GM19438 (cell line): ENCODE results near the gene PPP3R2.

Experiments used
- ATAC-seq: cut with Tn5 transposase; IDR thresholded peaks from one replicate; pipeline ENCODE4 v1.9.1; 2021; ENCODE audit warnings: low read depth; ENCODE audit not compliant: unreplicated experiment

PPP3R2 gene, protein sequence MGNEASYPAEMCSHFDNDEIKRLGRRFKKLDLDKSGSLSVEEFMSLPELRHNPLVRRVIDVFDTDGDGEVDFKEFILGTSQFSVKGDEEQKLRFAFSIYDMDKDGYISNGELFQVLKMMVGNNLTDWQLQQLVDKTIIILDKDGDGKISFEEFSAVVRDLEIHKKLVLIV

DNA sequence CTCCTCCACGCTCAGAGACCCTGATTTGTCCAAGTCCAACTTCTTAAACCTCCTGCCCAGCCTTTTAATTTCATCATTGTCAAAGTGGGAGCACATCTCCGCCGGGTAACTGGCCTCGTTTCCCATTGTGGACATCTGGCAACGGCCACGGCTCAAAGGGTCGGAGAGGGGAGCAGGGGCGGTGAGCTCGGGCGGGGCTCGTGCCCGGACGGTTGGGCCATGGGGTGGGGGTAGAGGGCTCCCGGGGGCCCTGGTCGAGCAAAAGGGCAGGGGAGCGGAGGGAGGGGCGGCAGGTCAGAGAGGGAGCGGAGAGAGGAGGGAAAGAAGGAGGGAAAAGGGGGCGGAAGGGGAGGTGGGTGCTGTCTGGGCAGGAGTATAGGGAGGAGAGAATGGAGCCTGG, at the start of gene PPP3R2:
Gene PPP3R2, minus strand, starts transcription at position 174 of the 400 bp plus-strand sequence. Its CDS starts 48 bp downstream, at position 126.
- no peak for ATAC-seq

- ATAC-seq: no peak
These were observed 45.3 kb upstream of the PPP3R2 start for GRCh38 chr9:101639785-101640665.

GRCh38 chr9:101639311-101639710, 44.5 kb upstream of the PPP3R2 start:
- no peak for ATAC-seq

DNA sequence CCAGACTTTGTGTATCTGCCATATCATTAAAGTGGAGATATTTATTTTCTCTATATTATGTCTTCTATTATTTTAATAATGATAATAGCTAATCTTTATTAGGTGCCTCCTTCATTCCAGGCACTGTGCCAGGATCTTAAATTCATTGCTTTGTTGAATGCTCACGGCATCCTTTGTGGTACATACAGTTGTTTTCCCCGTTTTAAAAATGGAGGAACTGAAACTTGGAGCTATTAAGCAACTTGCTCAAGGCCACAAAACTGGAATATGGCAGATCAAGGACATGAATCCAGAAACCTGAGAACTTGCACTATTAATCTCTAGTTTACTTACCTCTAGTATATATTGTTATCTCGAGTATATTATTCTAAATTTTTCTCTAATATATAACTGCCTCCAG, 41.5 kb upstream of the PPP3R2 start:
- ATAC-seq: no peak

DNA sequence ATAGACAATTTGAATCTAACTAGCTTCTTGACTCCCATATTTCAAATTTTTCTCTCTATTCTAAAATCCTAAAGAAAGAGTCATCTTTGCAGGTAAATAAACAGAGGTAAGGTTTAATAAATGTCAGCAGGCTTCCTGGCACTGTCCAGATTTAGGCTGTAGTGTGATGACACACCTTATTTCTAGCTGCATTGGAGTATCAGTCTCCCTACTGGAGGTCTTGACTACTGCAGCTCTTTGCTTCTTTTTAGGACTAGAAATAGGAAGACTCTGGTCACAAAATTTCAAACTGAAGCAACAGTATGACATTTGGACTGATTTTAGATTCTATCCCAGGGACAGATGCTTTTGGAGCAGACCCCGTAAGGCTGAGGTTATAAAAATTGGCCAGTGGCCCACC, 40.7 kb upstream of the PPP3R2 start:
- ATAC-seq: no peak

DNA sequence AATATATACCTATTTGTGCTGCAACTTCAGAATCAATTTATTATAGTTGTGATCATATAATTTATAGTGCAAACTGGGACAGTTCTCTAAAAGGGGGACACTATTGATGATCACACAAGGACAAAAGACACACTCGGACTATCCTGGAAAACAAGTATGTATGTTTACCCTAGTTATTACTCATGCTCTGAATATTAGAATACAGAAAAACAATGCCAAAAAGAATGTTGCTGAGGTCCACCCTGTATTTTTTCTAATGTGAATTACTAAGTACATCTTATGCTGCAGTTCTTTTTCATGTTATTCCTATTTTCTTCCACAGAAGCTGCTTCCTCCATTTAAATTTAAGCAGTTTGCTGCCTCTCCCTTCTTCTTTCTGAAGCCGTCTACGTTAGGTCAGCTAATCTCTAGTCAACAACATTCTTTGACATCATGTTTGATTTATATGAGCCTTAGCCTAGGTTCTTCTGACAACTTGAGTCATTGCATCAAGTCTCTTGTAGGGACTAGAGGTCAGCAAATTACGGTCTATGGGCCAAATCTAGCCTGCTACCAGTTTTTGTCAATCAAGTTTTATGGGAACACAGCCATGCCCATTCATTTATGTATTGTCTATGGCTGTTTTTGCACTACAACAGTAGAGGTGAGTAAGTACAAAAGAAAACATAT, 40.1 kb upstream of the PPP3R2 start:
- no peak for ATAC-seq

DNA sequence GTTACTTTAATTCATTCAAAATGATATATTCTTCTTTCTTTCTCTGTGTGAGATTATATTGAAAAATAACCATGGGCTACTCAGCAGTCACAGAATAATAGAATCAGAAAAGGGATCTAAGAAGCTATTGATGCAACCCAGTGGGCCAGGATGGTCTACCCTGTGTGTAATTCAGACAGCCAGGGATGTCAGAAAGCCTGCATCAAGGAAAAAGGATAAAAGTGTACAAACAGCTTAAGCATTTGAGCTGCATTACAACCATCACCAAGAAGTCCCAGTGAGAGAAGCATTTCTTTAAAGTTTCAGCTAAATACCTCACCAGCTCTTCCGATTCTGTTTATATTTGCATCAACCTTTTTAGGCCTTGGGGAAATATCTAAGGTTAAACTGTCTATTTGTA, 37.8 kb upstream of the PPP3R2 start:
- ATAC-seq: no peak

DNA sequence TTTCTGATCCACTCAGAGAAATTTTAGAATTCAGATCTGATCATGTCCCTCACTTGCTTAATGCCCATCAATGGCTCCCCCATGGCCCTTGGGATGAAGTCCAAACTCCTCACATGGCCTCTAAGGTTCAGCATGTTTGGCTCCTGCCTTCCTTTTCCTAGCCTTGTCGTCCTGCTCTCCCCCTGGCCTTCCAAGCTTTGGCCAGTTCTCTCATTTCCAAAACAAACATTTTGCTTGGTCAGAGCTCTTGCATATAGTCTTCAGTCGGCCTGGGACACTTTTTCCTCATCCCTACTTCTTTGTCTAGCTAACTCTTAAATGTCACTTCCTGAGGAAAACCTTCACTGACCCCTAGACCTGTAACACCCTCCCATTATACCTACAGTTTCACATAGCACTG, 37.1 kb upstream of the PPP3R2 start:
- no peak for ATAC-seq

DNA sequence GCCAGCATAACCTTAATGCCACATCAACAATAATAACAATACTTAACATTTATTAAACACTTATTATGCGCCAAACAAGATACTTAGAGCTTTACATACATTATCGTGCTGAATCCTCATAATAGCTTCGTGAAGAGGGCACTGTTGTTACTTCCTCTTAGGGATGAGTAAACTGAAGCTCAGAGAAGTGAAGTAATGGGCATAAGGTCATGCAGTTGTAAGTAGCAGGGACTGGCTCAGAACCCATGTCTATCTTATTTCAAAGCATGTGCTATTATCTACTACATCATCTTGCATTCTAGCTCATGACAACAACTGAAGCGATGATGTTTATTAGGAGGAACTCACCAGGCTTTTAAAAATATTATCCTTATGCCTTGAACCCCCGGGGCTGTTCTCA, 34.9 kb upstream of the PPP3R2 start:
- no peak for ATAC-seq

DNA sequence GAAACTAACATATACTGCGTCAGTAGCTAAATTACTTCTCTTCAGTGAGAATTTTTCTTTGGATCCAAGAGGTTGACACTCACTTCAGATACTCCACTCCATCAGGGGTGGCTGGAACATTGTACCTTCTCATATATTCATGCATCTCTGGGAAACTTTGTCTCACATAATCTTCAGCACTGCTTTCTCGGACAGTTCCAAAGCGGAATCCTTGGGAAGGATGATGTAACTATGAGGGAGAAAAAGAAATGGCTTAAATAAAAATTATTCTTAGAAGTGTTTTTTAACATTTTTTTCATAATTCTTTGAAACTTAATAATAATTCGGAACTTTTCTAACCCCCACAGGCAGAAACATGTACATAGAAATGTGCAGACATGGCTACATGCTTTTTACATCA, 33.4 kb upstream of the PPP3R2 start:
- no peak for ATAC-seq

DNA sequence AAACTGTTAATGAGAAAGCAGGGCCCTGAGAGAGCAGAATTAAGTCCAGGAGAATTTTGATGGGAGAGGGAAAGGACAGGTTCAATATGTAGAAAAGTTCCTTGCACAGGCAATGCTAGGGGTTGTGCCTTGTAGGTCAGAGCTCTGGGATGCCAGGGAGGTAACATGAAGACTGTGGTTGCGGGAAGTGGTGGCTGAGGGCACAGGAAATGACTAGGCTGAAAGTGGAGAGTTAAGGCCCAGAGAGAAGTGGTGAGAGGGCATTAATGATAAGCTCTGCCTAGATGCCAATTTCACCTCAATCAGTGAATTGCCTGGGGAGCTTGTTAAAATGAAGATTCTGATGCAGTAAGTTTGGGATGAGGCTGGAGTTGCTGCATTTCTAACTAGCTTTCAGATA, 31.5 kb upstream of the PPP3R2 start:
- ATAC-seq: no peak

DNA sequence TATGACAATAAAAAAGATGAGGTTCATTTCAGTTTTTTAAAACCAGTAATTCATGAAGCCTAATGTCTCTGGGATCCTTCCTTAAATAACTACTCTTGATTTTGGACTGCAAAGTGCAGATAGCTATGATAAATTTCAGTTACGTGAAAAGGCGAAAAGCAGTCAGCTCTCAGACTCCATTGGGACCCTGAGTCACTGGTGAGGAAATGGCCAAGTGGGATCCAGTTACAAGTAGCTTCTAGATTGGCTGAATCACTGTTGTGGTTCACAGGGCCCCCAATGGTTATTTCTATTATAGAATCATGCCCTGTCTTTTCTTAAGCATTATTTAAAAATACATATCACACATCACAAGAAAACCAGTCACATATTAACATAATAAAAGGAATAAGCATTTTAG, 31.1 kb upstream of the PPP3R2 start:
- ATAC-seq: no peak

DNA sequence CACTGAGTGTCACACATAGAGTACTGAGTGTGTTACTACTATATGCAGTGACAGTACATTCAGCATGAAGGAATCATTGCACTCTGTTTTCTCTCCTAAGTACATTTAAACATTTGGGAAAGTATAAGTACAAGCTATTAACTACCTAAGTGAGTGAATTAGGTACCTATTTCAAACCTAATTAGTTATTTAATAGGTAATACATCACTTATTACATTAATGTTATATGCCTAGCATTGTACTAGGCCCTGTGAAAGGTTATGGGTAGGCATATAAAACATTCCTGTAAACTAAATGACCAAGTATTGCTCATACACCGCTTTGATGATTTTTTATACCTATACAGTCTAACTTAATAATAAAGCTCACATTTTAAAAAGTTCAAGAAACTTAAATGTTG, 25.7 kb upstream of the PPP3R2 start:
- peak; percentile 62 for ATAC-seq

DNA sequence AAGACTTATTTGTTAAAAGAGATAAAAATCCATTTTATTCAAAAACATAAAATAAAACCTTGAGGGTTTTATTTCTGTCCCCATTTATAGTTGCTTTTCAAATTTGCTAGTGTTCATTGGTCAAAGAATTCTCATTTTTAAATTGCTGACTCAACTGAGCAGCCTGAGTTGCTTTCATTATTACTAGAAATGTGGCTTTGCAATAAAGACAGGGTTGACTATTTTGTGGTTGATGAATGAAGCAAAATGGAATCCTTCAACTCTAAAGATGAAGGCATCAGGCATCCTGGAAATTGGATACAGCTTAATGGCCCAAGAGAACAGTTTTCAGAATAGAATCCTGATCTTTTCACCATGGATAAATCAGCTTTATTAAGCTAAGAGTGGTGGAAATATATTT, 23.9 kb upstream of the PPP3R2 start:
- ATAC-seq: no peak

DNA sequence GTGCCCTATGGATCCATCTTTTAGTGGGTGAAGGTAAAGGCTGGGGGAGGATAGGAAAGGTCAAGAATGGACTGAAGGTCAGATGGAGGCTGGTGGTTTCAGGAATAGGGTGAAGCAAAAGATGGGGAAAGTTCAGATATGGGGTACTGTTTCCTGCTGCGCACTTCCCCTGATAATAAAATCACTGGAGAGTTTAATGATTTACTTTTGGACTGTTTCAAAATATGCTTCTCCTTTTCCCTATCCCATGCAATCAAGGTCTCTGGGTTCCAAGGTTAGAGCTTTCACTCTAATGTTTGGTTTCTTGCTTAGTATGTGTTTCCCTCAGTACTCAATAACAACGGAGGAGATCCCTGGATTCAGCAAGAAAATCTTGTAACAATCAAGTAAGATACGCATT, 10.8 kb upstream of the PPP3R2 start:
- no peak for ATAC-seq

GRCh38 chr9:101604296-101604695, 9.5 kb upstream of the PPP3R2 start:
- ATAC-seq: no peak

- peak; percentile 57 for ATAC-seq
These were observed 7.4 kb upstream of the PPP3R2 start for GRCh38 chr9:101601904-101602765.

GRCh38 chr9:101593345-101593744, 1.4 kb downstream of the PPP3R2 start:
- no peak for ATAC-seq

- ATAC-seq: no peak
These were observed 2.0 kb downstream of the PPP3R2 start for GRCh38 chr9:101592788-101593187.

DNA sequence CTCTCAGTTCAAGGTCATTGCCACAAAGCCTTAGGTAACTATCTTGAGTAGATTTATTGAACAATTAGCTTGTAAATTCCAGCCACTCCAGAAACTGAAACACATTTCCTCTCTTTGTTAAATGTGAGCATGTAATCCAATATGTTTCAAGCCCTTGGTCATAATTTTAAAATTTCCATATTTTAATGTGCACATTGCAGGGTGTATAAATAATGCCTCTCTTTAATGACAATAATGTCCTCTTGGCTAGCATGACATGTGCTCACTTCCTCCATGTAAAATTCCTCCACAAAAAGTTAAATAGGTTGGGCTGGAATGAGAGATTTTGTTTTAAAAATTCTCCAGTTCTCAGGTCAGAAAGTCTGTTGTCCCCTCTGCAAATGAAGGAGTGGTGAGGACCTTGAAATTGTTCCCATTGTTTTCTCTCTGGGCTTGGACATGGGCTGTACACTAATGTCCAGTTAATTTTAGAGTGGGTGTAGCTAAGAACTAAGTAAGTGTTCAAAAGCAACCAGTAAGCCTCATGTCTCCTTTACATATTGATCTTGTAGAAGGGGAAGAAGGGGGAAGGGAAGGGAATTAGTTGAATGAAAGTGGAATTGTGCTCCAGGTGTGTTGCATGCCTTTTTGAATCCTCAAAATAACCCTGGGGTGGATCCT, 2.9 kb downstream of the PPP3R2 start:
- no peak for ATAC-seq
